Measurements from ENCODE around the gene GNAQ. TPM values are rescaled to one million over a fixed set of nuclear protein-coding genes. Genes with fewer than 3 reads are reported as not detected.

Gene GNAQ
- total RNA-seq, 1 donor from 2014 or later = 20.6 TPM

DNA sequence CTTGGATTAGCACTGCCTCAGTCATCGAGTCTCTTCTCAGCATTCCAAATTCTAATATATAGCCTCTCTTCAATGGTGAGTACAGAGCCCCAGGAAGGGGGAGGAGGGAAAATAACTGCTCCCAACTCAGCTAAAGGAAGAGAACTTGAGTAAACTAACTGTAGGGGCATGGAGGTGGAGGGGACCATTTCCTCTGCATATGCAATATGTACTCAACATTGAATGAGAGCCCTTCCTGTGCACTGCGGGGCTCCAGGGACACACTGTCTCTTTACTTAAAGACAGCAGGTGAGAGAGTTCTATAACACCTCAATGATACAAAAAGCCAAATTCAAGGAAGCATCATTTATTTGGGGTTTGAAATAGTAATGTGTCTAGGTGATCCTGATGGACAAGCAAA is 75.1 kb downstream of the GNAQ start:
- TF ChIP-seq, protein P1, sequence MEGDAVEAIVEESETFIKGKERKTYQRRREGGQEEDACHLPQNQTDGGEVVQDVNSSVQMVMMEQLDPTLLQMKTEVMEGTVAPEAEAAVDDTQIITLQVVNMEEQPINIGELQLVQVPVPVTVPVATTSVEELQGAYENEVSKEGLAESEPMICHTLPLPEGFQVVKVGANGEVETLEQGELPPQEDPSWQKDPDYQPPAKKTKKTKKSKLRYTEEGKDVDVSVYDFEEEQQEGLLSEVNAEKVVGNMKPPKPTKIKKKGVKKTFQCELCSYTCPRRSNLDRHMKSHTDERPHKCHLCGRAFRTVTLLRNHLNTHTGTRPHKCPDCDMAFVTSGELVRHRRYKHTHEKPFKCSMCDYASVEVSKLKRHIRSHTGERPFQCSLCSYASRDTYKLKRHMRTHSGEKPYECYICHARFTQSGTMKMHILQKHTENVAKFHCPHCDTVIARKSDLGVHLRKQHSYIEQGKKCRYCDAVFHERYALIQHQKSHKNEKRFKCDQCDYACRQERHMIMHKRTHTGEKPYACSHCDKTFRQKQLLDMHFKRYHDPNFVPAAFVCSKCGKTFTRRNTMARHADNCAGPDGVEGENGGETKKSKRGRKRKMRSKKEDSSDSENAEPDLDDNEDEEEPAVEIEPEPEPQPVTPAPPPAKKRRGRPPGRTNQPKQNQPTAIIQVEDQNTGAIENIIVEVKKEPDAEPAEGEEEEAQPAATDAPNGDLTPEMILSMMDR (conservative IDR thresholded peaks at IDR 0.05; ENCODE audit: low read depth, low read length) = no peak
- no peak for DNase-seq (ENCODE audit: low read depth)
- no peak overlapping the region for H3K4me3 ChIP-seq (ENCODE audit: low read depth, low read length)

GRCh38 chr9:77954666-77955015 is 77.0 kb downstream of the GNAQ start:
- TF ChIP-seq, protein P1 (conservative IDR thresholded peaks at IDR 0.05; ENCODE audit: low read depth, low read length) = no peak
- DNase-seq (ENCODE audit: low read depth) = no peak
- H3K4me3 ChIP-seq (ENCODE audit: low read depth, low read length) = no peak overlapping the region

DNA sequence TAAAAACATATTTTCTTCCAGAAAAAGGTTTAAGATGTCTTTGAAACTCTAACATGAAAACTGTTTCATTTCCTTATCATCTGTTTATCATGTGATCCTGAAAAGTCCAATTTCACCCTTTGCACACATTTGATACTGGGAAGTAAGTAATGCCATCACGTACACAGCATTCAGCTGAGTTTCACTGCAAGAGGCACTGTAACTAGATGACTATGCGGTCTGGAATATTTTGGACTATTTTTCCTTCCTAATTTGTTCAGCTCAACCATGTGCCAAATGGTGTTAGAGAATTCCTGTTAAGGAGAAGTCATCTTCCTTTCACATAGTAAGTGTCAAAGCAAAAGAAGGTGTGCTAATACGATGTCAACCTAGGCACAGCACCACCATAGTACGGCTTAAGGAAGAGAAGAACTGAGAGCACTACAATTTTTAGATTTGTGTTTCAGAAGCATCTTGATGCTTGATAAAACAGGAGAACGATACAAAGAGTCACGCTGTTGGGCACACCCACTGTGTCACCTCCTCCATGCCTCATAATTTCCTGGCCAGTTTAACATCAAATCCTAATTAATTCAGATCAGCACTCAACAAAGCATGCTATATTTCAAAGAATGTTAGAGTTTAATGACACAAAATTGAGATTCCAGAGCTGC is 77.5 kb downstream of the GNAQ start:
- TF ChIP-seq, protein P1 (conservative IDR thresholded peaks at IDR 0.05; ENCODE audit: low read depth, low read length) = no peak
- no peak for DNase-seq (ENCODE audit: low read depth)
- H3K4me3 ChIP-seq (ENCODE audit: low read depth, low read length) = no peak overlapping the region

GRCh38 chr9:77953590-77953989 is 78.0 kb downstream of the GNAQ start:
- H3K4me3 ChIP-seq (ENCODE audit: low read depth, low read length) = no peak overlapping the region
- TF ChIP-seq, protein P1 (conservative IDR thresholded peaks at IDR 0.05; ENCODE audit: low read depth, low read length) = no peak
- DNase-seq (ENCODE audit: low read depth) = no peak

- no peak for DNase-seq (ENCODE audit: low read depth)
- TF ChIP-seq, protein P1 (conservative IDR thresholded peaks at IDR 0.05; ENCODE audit: low read depth, low read length) = no peak
- H3K4me3 ChIP-seq (ENCODE audit: low read depth, low read length) = no peak overlapping the region
Measured at GRCh38 chr9:77952635-77953328, 78.8 kb downstream of the GNAQ start.

DNA sequence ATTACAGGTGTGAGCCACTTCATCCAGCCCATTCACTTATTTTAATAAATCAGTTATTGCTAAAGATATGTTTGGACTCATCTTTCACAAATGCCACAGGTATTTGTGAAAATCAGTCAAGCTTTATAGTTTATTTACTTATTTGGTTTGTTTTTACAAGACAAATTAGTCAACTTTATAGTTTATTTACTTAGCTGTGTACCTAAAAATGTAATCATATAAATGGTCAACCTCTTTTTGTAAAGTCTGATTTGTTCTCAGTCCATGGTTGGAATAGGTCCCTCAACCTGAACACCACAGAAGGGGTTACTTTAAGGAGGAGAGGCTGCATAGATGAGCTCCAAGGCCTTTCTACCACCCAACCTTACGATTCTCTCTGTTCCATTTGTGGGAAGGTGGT is 80.2 kb downstream of the GNAQ start:
- DNase-seq (ENCODE audit: low read depth) = no peak
- TF ChIP-seq, protein P1 (conservative IDR thresholded peaks at IDR 0.05; ENCODE audit: low read depth, low read length) = no peak
- no peak overlapping the region for H3K4me3 ChIP-seq (ENCODE audit: low read depth, low read length)

Measured in epithelial cell of proximal tubule (primary cell).